DOHH2 (cell line): ENCODE data around the gene GOLIM4.

Experiments used
- H3F3A ChIP-seq: fragments of 200-600 bp; sonication (generic), shearing (Covaris generic); 2 replicates; pipeline ENCODE4 v1.6.0; 2016; ENCODE audit warnings: antibody characterized with exemption, mild to moderate bottlenecking; ENCODE audit not compliant: control insufficient read depth, insufficient read depth
- H3K27ac ChIP-seq: fragments of 200-600 bp; sonication (generic); 2 replicates; pipeline ENCODE4 v1.5.1; 2014; ENCODE audit warnings: low read depth, mild to moderate bottlenecking, low read length, moderate library complexity
- H3K27me3 ChIP-seq: fragments of 200-600 bp; sonication (generic); 2 replicates; pipeline ENCODE4 v1.6.1; 2014; ENCODE audit warnings: mild to moderate bottlenecking, low read length, mixed read lengths; ENCODE audit not compliant: control insufficient read depth
- H3K36me3 ChIP-seq: fragments of 200-600 bp; sonication (generic); 2 replicates; pipeline ENCODE4 v1.6.1; 2014; ENCODE audit warnings: mild to moderate bottlenecking, low read length, moderate library complexity, mixed read lengths; ENCODE audit not compliant: control insufficient read depth
- H3K4me1 ChIP-seq: fragments of 200-600 bp; sonication (generic); 2 replicates; pipeline ENCODE4 v1.6.1; 2014; ENCODE audit warnings: mild to moderate bottlenecking, low read length, mixed read lengths; ENCODE audit not compliant: control insufficient read depth
- H3K4me2 ChIP-seq: fragments of 200-600 bp; sonication (generic); 2 replicates; pipeline ENCODE4 v1.6.0; 2014; ENCODE audit warnings: mild to moderate bottlenecking, low read length, moderate library complexity
- H3K4me3 ChIP-seq: fragments of 200-600 bp; sonication (generic); 2 replicates; pipeline ENCODE4 v1.5.1; 2014; ENCODE audit warnings: mild to moderate bottlenecking, low read length, mixed read lengths
- H3K79me2 ChIP-seq: fragments of 200-600 bp; sonication (generic); 2 replicates; pipeline ENCODE4 v1.6.1; 2014; ENCODE audit warnings: mild to moderate bottlenecking, low read length, mixed read lengths; ENCODE audit not compliant: control insufficient read depth
- H3K9me2 ChIP-seq: fragments of 200-600 bp; sonication (generic); replicated peaks from 2 replicates; pipeline ENCODE4 v1.6.1; 2014; ENCODE audit warnings: mild to moderate bottlenecking, low read length, mixed read lengths; ENCODE audit not compliant: control insufficient read depth
- H3K9me3 ChIP-seq: fragments of 200-600 bp; sonication (generic); 2 replicates; pipeline ENCODE4 v1.6.1; 2014; ENCODE audit warnings: antibody characterized with exemption, low read length, mixed read lengths; ENCODE audit not compliant: control insufficient read depth, insufficient read depth
- H4K20me1 ChIP-seq: fragments of 200-600 bp; sonication (generic); 2 replicates; pipeline ENCODE4 v1.6.0; 2014; ENCODE audit warnings: low read depth, mild to moderate bottlenecking, antibody characterized with exemption, low read length, moderate library complexity; ENCODE audit not compliant: control insufficient read depth, insufficient read depth
- EZH2phosphoT487 ChIP-seq: fragments of 200-600 bp; sonication (generic); IDR thresholded peaks from 2 replicates; pipeline ENCODE4 v1.6.1; 2017; ENCODE audit warnings: borderline replicate concordance, mild to moderate bottlenecking, antibody characterized with exemption, low read length, moderate library complexity, mixed read lengths
- TF ChIP-seq, protein P1 (sequence below): fragments of 200-600 bp; sonication (generic); IDR thresholded peaks from one replicate; pipeline ENCODE4 v1.5.1; 2014; ENCODE audit warnings: antibody characterized with exemption, mild to moderate bottlenecking, low read depth, low read length; ENCODE audit not compliant: poor library complexity, severe bottlenecking

GOLIM4 gene

DNA sequence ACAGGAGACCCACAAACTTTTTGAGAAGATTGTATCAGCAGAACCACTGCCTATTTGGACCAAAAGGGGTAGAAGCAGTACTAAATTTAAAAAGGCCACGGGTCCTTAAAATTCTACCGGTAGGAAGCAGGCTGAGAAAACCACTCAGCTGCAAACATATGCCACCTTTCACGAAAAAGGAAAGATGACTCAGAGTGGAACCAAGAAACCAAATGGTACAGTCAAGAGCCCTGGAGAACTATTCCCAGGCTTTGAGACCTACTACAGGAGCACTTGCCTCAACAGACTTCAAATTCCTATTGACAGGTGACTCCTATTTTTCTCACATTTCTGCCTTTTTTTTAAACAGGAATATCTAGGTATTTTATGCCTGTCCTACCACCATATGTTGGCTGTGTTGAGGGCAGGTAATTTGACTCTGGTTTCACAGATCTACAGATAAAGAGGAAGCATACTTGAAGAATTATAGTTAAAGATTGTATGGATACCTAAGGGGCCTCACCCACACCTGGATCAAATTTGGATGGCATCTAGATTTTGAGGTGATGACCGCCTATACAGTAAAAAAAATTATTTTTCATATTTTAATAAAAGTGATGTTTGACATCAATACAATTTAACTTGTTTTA lies 10.1 kb downstream of the GOLIM4 start:
- TF ChIP-seq, protein P1, sequence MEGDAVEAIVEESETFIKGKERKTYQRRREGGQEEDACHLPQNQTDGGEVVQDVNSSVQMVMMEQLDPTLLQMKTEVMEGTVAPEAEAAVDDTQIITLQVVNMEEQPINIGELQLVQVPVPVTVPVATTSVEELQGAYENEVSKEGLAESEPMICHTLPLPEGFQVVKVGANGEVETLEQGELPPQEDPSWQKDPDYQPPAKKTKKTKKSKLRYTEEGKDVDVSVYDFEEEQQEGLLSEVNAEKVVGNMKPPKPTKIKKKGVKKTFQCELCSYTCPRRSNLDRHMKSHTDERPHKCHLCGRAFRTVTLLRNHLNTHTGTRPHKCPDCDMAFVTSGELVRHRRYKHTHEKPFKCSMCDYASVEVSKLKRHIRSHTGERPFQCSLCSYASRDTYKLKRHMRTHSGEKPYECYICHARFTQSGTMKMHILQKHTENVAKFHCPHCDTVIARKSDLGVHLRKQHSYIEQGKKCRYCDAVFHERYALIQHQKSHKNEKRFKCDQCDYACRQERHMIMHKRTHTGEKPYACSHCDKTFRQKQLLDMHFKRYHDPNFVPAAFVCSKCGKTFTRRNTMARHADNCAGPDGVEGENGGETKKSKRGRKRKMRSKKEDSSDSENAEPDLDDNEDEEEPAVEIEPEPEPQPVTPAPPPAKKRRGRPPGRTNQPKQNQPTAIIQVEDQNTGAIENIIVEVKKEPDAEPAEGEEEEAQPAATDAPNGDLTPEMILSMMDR: no peak
- no peak for TF ChIP-seq EZH2phosphoT487
- Histone ChIP-seq H3K4me1 (peaks cover 14% of the 10 kb centered on the region), H3K4me2 (no peak overlapping the region), H3K27ac (no peak overlapping the region), H3K79me2 (peaks cover 89% of the 10 kb centered on the region), H3K9me3 (no peaks in the 10 kb centered on the region), H3K4me3 (no peak overlapping the region), H3K27me3 (no peaks in the 10 kb centered on the region), H4K20me1 (no peaks in the 10 kb centered on the region), H3F3A (0 out of 2 replicates have a peak, but pooled peaks cover 5% of the 10 kb centered on the region), H3K36me3 (no peaks in the 10 kb centered on the region), H3K9me2 (no peaks in the 10 kb centered on the region)

DNA sequence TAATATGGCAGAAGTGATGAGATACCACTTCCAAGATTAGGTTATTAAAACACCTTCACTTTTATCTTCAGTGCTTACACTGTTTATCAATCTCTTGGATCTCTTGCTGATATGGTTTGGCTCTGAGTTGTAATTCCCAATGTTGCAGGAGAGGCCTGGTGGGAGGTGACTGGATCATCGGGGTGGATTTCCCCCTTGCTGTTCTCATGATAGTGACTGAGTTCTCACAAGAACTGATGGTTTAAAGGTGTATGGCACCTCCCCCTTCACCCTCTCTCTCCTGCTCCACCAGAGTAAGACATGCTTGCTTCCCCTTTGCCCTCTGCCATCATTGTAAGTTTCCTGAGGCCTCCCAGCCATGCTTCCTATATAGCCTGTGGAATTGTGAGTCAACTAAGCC lies 11.8 kb downstream of the GOLIM4 start:
- H3K27ac ChIP-seq: no peak overlapping the region
- no peaks in the 10 kb centered on the region for H3K36me3 ChIP-seq
- TF ChIP-seq, protein P1: no peak
- no peak for TF ChIP-seq EZH2phosphoT487
- H3K9me3 ChIP-seq: no peaks in the 10 kb centered on the region
- no peaks in the 10 kb centered on the region for H3K27me3 ChIP-seq
- H3K4me2 ChIP-seq: no peak overlapping the region
- no peaks in the 10 kb centered on the region for H3K9me2 ChIP-seq
- H3F3A ChIP-seq: no peaks in the 10 kb centered on the region
- peaks cover 10% of the 10 kb centered on the region for H3K4me1 ChIP-seq
- H3K79me2 ChIP-seq: peaks cover 78% of the 10 kb centered on the region
- H3K4me3 ChIP-seq: no peak overlapping the region
- no peaks in the 10 kb centered on the region for H4K20me1 ChIP-seq

DNA sequence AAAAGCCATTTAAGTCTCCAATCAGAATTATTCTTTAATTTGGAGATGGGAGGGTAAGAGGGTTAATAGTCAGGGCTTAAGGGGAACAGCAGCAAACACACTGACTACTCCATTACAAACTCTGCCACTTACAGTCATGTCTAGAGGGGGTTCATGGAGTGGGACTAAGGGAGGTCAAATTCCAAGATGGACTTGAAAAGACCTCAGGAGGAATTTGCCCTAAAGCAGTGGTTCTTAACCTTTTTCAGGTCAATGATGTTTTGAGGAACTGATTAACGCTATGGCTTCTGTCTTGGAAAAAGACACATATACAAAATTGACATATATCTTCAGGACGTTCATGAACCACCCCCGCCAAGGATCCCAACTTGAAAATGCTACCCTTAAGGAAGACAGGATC lies 13.9 kb downstream of the GOLIM4 start:
- H4K20me1 ChIP-seq: no peaks in the 10 kb centered on the region
- H3K79me2 ChIP-seq: peaks cover 62% of the 10 kb centered on the region
- H3K4me2 ChIP-seq: no peak overlapping the region
- H3K4me3 ChIP-seq: no peak overlapping the region
- H3F3A ChIP-seq: no peaks in the 10 kb centered on the region
- no peaks in the 10 kb centered on the region for H3K36me3 ChIP-seq
- H3K27ac ChIP-seq: no peak overlapping the region
- no peaks in the 10 kb centered on the region for H3K4me1 ChIP-seq
- TF ChIP-seq, protein P1: no peak
- no peak for TF ChIP-seq EZH2phosphoT487
- H3K27me3 ChIP-seq: no peaks in the 10 kb centered on the region
- H3K9me2 ChIP-seq: no peaks in the 10 kb centered on the region
- no peaks in the 10 kb centered on the region for H3K9me3 ChIP-seq
